Skeletal muscle tissue (tissue), 4 donors: Measurements from ENCODE around the gene BCHE. TPM values are rescaled to one million over a fixed set of nuclear protein-coding genes. Genes with fewer than 3 reads are reported as not detected.

Experiments
- H3K27ac ChIP-seq: one replicate; pipeline ENCODE4 v1.7.0; 2013; ENCODE audit warnings: mild to moderate bottlenecking, low read depth, low read length, inconsistent platforms
- H3K27me3 ChIP-seq, 3 donors: one replicate each; pipeline ENCODE4 v1.7.0; 2013; ENCODE audit warnings: low read length in 3 of 3; ENCODE audit not compliant: control insufficient read depth in 3 of 3, insufficient read depth in 3 of 3
- H3K36me3 ChIP-seq, 3 donors: one replicate each; pipeline ENCODE4 v1.7.0; 2013; ENCODE audit warnings: low read length in 3 of 3; ENCODE audit not compliant: control insufficient read depth in 3 of 3, insufficient read depth in 3 of 3
- H3K4me1 ChIP-seq, 3 donors: one replicate each; pipeline ENCODE4 v1.7.0; 2013; ENCODE audit warnings: low read length in 3 of 3, mild to moderate bottlenecking in 3 of 3; ENCODE audit not compliant: control insufficient read depth in 3 of 3, insufficient read depth in 3 of 3
- H3K4me3 ChIP-seq, 3 donors: one replicate each; pipeline ENCODE4 v1.7.0; 2013; ENCODE audit warnings: low read length in 3 of 3
- H3K9ac ChIP-seq, 3 donors: one replicate each; pipeline ENCODE4 v1.7.0; 2013; ENCODE audit warnings: low read length in 3 of 3, mild to moderate bottlenecking in 3 of 3, moderate library complexity in 2 of 3, low read depth in 1 of 3
- H3K9me3 ChIP-seq, 3 donors: one replicate each; pipeline ENCODE4 v1.7.0; 2013; ENCODE audit warnings: low read length in 3 of 3; ENCODE audit not compliant: control insufficient read depth in 3 of 3
- total RNA-seq: library from RNA; depleted of rRNA; stranded (reverse); fragments of >200 nt; gene quantifications from one replicate; pipeline ENCODE4 v1.2.3, GENCODE V29; 2014
- donor health status: Osteomylitis.

Gene BCHE
- total RNA-seq, 1 donor from 2014 or later, result 42.3 TPM

DNA sequence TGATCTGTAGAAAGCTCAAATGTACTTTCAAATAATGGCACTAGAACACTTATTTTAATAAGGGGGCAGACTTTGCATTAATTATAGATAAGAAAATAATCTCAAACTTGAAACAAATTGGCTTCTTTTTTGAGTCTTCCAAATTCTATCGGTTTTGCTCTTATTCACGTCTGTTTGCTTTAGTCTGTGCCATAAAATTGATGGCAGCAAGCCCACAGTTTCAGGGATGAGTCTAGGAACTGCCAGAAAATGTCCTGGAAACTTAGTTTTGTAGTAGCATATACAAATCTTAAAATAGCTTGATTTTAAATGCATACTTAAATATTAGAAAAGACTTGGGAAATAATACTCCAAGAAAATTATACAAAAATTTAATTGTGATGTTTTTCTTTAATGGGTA, 39.7 kb downstream of the BCHE start:
- Histone ChIP-seq H3K4me1 (no peaks in the 10 kb centered on the region), H3K27me3 (no peaks in the 10 kb centered on the region), H3K27ac (no peak overlapping the region), H3K4me3 (no peak overlapping the region), H3K36me3 (no peaks in the 10 kb centered on the region), H3K9me3 (no peaks in the 10 kb centered on the region), H3K9ac (no peak overlapping the region)

DNA sequence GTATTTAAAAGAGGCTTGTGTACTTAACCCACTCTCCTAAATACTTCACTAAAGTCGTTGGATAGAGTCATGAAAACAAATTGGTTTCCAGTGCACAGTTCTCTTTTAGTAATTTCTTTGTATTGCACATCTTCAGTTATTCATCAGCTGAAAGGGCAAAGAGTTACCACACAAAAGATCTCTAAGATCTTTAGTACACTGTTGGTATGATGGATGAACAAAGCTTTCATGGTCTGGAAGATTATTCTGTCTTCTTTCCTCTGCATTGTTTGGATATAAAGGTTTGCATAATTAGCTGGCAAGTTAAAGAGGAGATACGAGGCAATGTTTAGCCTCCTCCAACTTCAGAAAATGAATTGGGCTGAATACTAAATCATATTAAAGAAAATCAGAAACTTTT, 40.5 kb downstream of the BCHE start:
- H3K9ac ChIP-seq, result no peak overlapping the region
- no peak overlapping the region for H3K4me3 ChIP-seq
- H3K9me3 ChIP-seq, result no peaks in the 10 kb centered on the region
- H3K4me1 ChIP-seq, result no peaks in the 10 kb centered on the region
- no peaks in the 10 kb centered on the region for H3K27me3 ChIP-seq
- H3K36me3 ChIP-seq, result no peaks in the 10 kb centered on the region
- H3K27ac ChIP-seq, result no peak overlapping the region

DNA sequence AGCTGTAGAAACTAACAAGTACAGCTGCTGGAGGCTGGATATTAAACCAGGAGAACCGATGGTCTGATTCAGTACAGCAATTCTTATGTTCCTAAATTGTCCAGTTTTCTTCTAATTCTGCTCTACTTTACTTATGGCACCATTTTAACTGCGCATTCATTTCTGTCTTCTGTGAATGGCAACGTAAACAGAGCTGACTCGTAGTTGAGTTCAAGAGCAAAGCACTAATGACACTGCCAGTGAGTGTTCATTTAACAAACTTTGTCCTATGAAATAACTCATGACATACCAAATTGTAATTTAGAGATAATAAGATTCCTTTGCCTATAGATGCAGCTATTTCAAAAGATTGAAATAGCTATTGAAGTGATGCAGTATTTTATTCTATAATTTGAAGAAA, 48.7 kb downstream of the BCHE start:
- H3K9ac ChIP-seq, result no peak overlapping the region
- no peak overlapping the region for H3K4me3 ChIP-seq
- no peaks in the 10 kb centered on the region for H3K9me3 ChIP-seq
- no peak overlapping the region for H3K27ac ChIP-seq
- H3K36me3 ChIP-seq, result no peaks in the 10 kb centered on the region
- H3K27me3 ChIP-seq, result no peaks in the 10 kb centered on the region
- no peaks in the 10 kb centered on the region for H3K4me1 ChIP-seq

DNA sequence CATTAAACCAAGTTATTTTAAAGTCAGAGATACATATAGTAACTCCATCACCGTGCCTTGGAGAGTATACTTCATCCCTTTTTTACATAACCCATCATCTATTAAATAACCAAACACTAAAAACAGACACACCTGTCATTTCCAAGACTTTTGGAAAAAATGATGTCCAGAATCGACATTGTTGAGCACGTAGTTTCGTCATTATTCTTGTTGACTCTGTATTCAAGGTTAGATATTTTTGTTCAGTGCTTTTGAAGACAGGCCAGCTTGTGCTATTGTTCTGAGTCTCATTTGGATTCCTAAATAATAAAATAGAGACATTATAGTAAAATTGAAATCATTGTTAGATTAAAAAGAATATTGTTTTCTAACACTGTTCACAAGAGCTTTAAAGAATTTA, 51.2 kb downstream of the BCHE start:
- no peaks in the 10 kb centered on the region for H3K4me1 ChIP-seq
- H3K4me3 ChIP-seq, result no peak overlapping the region
- no peak overlapping the region for H3K27ac ChIP-seq
- H3K9me3 ChIP-seq, result no peaks in the 10 kb centered on the region
- no peaks in the 10 kb centered on the region for H3K36me3 ChIP-seq
- no peak overlapping the region for H3K9ac ChIP-seq
- no peaks in the 10 kb centered on the region for H3K27me3 ChIP-seq

DNA sequence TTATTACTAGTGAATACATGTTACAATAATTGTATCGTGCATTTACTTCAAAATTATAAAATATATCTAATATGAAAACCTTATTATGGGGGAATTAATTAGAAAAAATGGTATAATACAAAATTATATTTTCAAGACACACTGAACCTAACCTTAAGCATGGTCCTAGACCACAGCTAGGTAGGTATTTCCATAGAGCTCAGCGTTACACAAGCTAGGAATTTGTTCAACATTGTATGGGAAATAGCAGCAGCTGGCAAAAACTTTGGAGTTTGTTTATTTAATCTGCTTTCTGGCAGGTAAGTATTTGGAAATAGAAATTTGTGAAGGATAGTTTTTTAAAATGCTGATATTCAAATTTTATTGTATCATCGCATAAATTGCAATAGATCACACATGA, 52.9 kb downstream of the BCHE start:
- Histone ChIP-seq H3K27me3 (no peaks in the 10 kb centered on the region), H3K36me3 (no peaks in the 10 kb centered on the region), H3K27ac (no peak overlapping the region), H3K4me1 (no peaks in the 10 kb centered on the region), H3K9ac (no peak overlapping the region), H3K4me3 (no peak overlapping the region), H3K9me3 (no peaks in the 10 kb centered on the region)

DNA sequence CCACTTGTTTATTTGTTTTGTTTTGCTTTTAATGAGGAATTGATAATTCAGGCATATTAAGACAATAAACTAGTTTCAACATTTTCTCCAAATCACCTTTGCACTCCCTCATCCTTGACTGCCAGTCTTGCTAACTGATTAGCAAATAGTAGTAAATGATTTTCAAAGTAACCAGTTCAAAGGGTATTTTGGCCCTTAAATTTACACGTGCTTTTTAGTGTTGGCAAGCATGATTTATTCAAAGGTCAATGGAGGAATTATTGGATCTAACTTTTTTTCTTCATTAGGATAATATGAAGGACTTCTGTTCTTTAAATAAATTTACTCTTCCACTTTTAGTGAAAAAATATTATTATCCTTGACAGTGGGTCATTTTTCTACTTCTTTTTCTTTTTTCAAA, 53.8 kb downstream of the BCHE start:
- no peak overlapping the region for H3K9ac ChIP-seq
- no peak overlapping the region for H3K27ac ChIP-seq
- no peaks in the 10 kb centered on the region for H3K27me3 ChIP-seq
- no peak overlapping the region for H3K4me3 ChIP-seq
- H3K9me3 ChIP-seq, result no peaks in the 10 kb centered on the region
- H3K36me3 ChIP-seq, result no peaks in the 10 kb centered on the region
- no peaks in the 10 kb centered on the region for H3K4me1 ChIP-seq

DNA sequence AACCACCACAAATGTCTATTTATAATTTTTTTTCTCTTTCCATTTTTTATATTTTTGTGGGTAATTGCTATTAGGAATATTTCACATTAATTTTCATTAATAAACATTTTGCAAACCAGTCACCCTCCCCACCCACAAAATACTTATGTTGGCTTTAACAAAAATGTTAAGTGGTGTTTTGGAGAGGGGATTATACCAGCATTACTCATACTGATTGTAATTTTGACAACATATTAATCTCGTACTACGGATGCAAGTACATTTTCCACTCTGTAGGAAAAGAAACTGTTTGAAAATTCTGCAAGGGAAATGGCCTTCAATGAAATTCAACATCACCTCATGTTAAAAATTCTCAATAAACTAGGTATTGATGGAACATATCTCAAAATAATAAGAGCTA, 58.3 kb downstream of the BCHE start:
- Histone ChIP-seq H3K36me3 (no peaks in the 10 kb centered on the region), H3K27me3 (no peaks in the 10 kb centered on the region)

DNA sequence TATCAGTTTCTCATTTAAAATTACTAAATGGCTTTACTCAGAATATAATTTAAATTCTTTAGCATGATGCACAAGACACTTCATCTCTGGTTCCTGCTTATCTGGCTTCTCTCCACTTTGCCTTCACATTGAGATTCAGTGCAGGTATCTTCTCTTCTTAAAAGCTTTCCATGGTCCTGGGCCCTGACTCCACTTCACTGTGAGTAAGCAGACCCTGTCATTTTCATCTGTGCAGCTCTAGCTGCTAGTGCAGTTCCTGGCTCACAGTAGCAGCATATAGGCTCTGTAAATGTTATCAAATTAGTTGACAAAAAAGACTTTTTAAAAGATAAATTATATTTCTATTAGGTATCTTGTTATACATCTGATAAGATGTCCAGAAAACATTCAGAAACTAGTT, 58.8 kb downstream of the BCHE start:
- no peaks in the 10 kb centered on the region for H3K36me3 ChIP-seq
- H3K27me3 ChIP-seq, result no peaks in the 10 kb centered on the region
- H3K27ac ChIP-seq, result no peak overlapping the region
- no peak overlapping the region for H3K9ac ChIP-seq
- H3K4me1 ChIP-seq, result no peaks in the 10 kb centered on the region
- H3K9me3 ChIP-seq, result no peaks in the 10 kb centered on the region
- H3K4me3 ChIP-seq, result no peak overlapping the region

More for the DNA sequence above, 58.3 kb downstream of the BCHE start:
- no peaks in the 10 kb centered on the region for H3K9me3 ChIP-seq
- no peaks in the 10 kb centered on the region for H3K4me1 ChIP-seq
- no peak overlapping the region for H3K9ac ChIP-seq
- no peak overlapping the region for H3K27ac ChIP-seq
- H3K4me3 ChIP-seq, result no peak overlapping the region

DNA sequence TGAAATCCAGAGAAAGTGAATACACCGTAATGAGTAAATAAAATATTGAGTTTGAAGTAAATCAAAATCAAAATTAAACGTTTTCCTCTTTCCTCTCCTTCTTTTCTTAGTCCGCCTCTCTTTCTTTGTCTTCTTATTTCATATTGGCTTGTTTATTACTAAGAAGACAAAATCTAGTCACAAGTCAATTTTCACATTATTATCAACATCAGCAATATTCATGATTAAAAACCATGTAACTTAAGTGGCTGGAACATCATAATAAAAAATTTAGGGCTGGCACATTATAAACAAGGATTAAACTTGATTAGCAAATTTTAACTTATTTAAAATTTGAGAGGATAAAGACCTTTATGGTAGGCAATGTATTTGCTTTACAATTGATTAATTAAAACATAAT, 61.4 kb downstream of the BCHE start:
- H3K27me3 ChIP-seq, result no peaks in the 10 kb centered on the region
- H3K27ac ChIP-seq, result no peak overlapping the region

DNA sequence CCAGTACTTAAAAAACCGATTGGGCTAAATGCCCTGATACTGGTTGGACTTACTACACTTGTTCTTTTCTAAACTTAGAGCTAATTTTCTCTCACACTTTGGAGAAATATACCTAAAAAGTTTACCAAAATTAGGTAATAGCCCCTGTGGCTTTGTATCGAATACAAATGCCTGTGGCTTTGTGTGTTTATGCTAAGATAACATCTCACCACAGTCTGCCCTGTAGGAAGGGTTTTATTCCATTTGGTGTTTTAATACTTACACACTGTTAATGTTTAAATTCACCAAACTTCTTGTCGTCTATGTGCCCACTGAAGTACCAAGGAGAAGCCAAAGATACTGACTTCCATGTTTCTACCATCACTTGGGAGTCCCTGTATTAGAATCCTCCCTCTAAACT, 66.4 kb downstream of the BCHE start:
- H3K27ac ChIP-seq, result no peak overlapping the region
- no peak overlapping the region for H3K4me3 ChIP-seq
- no peak overlapping the region for H3K9ac ChIP-seq
- H3K36me3 ChIP-seq, result no peaks in the 10 kb centered on the region
- no peaks in the 10 kb centered on the region for H3K4me1 ChIP-seq
- no peaks in the 10 kb centered on the region for H3K9me3 ChIP-seq
- H3K27me3 ChIP-seq, result no peaks in the 10 kb centered on the region

More for the DNA sequence above, 61.4 kb downstream of the BCHE start:
- no peak overlapping the region for H3K4me3 ChIP-seq
- H3K9ac ChIP-seq, result no peak overlapping the region
- no peaks in the 10 kb centered on the region for H3K4me1 ChIP-seq
- H3K36me3 ChIP-seq, result no peaks in the 10 kb centered on the region
- no peaks in the 10 kb centered on the region for H3K9me3 ChIP-seq

DNA sequence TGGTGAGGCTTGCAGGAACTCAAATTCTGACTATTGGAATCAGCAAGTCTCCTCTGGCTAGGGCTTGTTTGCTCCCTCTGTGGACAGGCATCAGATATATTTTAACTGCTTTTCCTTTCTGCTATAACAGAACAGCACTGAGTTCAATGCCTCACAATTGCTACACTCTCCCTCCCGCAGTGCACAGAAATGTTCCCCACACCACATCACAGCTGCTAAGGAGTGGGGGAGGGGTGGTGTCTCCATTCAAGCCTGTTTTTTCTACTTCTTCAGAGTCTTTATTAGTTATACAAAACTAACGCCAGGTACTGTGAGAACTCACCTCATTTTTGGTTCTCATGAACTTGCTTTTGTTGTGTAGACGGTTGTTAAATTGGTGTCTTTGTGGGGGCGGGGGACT, 68.5 kb downstream of the BCHE start:
- Histone ChIP-seq H3K4me1 (no peaks in the 10 kb centered on the region), H3K27ac (no peak overlapping the region), H3K36me3 (no peaks in the 10 kb centered on the region), H3K27me3 (no peaks in the 10 kb centered on the region), H3K9me3 (no peaks in the 10 kb centered on the region), H3K4me3 (no peak overlapping the region), H3K9ac (no peak overlapping the region)
